NCI-H2227 (cell line): ENCODE results near the gene CLEC4M.

ENCODE experiments used
- DNase-seq: peaks from one replicate; lab custom pipeline; 2025; ENCODE audit not compliant: unreplicated experiment; lab: John Stamatoyannopoulos, UW

Gene CLEC4M, protein sequence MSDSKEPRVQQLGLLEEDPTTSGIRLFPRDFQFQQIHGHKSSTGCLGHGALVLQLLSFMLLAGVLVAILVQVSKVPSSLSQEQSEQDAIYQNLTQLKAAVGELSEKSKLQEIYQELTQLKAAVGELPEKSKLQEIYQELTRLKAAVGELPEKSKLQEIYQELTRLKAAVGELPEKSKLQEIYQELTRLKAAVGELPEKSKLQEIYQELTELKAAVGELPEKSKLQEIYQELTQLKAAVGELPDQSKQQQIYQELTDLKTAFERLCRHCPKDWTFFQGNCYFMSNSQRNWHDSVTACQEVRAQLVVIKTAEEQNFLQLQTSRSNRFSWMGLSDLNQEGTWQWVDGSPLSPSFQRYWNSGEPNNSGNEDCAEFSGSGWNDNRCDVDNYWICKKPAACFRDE

DNA sequence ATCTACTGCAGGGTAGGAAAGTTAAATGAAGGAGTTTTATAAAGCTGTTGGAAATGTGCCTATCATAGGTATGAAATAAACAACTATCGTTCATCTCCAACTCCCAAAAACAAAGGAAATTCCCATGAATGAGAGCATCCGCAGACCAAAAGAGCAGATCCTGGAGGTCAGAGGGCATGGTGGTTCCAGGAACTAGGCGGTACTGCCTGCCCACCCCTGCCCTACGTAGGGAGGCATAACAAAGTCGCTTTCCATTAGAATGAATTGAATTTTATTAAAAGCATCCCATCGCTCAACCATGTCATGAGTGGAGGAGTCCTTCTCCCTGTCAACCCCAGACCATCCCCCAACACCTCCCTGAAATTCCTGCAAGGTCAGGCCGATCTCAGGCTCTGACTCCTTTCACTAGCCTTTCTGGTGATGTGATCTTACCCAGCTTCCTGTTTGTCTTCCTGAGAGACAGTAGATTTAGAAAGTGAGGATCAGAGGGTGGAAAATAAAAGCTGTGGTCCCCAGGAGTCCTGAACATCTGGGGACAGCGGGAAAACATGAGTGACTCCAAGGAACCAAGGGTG, at the start of gene CLEC4M:
Gene CLEC4M, plus strand, starts transcription at position 525 of the 575 bp plus-strand sequence. Its CDS starts 24 bp downstream, at position 549.
- no peak for DNase-seq

DNA sequence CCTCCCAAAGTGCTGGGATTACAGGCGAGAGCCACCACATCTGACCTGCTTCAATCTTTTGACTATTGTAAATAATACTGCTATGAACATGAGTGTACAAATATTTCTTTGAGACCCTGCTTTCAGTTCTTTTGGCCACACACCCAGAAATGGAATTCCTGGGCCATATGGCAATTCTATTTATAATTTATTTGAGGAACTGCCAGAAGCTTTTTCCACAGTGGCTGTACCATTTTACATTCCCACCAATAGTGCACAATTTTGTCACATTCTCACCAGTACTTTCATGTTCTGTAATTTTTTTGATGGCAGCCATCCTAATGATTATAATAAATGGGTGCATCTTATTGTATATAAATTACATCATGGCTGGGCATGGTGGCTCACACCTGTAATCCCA, 47.4 kb upstream of the CLEC4M start:
- DNase-seq: no peak

DNA sequence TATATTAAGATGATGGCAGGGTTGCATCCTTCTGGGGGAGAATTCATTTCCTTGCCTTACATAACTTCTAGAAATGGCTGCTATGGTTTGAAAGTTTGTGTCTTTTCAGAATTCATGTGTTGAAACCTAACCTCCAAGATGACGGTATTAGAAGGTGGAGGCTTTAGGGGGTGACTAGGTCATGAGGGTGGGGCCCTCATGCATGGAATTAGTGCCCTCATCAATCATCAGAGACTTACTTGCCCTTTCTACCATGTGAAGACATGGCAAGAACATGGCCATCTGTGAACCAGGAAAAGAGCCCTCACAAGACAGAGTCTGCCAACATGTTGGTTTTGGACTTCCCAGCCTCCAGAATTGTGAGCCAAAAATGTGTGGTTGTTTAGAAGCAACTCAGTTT, 46.3 kb upstream of the CLEC4M start:
- no peak for DNase-seq

DNA sequence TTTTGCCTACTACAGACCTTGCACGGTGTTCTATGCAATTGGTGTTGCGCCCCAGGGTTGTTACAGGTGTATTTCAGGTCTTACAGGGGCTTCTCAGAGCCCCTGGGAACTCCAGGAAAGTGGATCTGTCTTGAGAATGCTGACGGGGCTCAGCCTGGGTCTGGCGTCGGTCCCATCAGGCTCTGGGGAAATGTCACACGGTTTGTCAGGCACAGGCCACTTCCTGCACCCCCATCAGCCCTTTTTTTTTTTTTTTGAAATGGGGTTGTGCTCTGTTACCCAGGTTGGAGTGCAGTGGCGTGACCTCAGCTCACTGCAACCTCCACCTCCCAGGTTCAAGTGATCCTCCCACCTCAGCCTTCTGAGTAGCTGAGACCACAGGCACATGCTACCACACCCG, 44.4 kb upstream of the CLEC4M start:
- DNase-seq: no peak

DNA sequence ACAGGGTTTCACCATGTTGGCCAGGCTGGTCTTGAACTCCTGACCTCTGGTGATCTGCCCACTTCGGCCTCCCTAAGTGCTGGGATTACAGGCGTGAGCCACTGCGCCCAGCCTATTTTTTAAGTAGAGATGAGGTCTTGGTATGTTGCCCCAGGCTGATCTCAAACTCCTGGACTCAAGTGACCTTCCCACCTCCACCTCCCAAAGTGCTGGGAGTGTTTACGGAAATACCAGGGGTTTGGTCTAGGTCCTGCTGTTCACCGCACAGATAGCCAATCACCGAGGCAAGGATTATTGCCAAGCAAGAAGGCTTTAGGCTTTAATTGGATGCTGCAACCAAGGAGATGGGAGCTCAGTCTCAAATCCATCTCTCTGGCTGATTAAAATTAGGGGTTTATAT, 42.7 kb upstream of the CLEC4M start:
- DNase-seq: peak; percentile 20

DNA sequence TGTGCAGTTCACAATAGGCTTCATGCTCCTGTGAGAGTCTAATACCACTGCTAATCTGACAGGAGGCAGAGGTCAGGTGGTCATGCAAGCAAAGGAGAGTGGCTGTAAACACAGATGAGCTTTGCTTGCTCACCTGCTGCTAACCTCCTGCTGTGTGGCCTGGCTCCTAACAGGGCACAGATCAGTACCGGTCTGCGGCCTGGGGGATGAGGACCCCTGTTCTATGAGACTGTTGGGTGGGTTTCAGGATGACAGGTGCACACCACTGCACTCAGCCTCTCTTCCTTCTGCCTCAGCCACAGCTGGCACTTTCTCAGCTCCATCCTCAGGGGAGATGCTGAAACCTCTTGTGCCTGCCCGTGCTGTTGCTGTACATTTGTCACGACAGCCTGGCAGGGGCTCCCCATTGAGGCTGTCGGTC, 40.8 kb upstream of the CLEC4M start:
- DNase-seq: peak; percentile 29

DNA sequence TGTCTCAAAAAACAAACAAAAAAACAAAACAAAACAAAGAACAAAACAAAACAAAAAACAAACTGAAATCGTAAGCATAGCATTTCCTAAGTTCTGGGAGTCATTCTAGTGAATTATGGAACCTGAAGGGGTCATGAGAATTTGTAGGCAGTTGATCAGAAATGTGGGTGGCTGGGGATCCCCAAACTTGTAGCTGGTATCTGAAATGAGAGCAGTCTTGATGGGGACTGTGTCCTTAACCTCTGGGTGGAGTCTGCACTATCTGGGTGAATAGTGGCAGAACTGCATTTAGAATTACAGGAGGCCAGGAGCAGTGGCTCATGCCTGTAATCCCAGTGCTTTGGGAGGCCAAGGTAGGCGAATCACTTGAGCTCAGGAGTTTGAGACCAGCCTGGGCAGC, 37.3 kb upstream of the CLEC4M start:
- no peak for DNase-seq

DNA sequence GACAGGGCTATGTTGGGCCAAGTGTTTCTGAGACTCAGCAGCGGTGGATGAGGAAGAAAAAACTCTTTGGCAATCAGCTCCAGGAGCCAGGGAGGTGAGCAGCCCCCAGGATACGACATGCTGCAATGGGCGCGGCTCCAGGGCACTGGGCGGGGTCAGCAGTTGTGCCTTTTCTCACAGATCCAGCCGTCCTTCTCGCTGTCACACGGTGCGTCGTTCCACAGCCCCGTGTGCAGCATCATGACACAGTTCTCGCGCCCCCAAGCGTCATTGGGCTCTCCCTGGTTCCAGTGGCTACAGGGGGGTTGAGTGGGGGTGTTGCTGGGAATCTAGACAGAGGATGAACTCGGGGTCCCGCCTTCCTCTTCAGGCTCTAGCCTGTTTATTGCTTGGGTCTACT, 33.8 kb upstream of the CLEC4M start:
- DNase-seq: no peak

DNA sequence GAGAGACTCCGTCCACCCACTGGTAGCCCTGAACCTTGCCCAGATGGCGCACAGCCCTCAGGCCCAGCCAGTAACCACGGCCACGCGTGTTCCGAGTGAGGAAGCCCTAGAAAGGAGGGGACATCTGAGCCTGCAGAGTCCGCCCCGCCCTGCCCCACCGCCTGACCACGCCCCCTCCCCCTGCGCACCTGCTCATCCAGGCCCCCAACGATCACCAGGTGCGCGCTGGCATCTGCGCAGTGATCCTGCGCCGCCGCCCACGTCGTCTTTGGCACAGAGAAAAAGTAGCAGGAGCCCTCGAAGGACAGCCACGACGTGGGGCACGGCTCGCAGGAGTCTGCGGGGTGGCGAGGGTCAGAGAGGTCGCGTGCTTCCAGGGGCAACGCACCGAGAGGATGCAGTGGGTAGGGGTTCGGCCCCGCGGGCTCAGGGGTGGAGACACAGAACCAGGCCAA, 33.2 kb upstream of the CLEC4M start:
- no peak for DNase-seq

DNA sequence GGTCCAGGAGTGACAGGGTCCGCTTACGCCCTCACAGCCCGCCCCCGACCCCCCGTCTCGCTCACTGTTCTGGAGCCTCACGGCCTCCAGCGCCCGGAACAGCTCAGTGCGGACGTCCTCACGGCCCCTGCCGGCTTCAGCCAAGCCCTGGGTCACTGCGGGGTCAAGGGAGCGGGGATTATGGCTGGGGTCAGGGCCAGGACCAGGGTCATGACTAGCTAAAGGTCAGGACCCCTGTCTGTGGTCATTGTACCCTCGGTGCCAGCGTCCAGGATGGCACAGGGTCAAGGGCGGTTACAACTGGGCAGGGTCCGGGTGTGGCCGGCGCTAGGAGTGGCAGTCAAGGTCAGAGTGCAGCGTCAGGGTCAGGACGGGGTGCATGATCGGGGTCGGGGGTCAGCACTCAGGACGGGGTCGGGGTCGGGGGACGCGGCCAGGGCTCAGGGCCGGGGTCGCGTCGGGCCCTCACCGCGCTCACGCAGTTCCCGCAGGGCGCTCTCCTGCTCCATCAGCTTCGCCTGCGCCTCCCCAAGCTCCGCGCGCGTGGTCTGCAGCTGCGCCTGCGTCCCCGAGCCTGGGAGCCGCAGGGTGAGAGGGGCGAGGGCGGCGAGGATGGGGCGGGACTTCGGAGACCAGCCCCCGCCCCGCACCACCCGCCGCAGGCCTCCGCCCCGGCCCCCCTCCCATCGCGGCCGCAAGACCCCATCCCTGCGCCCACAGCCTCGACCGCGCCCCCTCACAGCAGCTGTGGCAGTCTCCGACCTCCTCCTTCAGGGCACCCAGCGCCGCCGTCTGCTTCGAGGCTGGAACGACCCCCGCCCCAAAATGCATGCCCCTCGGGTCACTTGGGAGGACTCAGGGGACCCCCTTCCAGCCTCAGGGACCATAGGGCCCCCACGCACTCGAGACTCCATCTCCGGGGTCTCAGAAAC, 32.5 kb upstream of the CLEC4M start:
- peak; percentile 21 for DNase-seq

DNA sequence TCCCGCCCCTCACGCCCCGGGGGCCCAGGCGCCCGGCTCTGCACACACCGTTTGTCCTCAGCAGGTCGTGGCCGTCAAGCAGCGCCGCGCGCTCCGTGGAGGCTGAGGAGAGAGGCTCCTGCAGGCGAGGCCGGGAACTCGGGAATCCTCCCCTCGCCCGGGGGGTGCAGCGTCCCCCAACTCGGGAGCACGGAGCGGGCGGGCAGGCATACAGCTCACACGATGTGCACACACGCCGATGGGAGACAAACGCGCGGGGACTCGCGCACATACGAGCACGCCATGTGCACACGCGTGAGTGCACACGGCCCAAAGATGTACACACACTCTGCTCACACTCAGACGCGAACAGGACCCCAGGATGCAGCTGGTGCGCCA, 31.8 kb upstream of the CLEC4M start:
- no peak for DNase-seq

DNA sequence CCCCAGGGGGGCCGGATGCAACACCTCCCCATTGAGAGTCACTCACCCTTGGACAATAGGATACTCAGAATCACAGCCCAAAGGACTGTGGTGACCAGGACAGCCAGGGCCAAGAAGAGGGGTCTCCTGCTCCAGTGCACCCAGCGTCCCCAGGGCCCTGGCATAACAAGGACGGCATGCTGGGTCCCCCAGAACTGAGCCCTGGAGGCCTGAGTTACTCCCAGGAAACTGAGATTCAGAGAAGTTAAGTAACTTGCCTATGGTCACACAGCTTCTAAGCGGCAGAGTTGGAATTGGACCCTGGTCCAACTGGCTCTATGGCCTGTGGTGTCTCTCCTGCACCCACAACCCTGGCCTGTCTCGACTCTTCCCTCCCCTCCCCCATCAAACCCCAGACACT, 31.4 kb upstream of the CLEC4M start:
- DNase-seq: no peak

DNA sequence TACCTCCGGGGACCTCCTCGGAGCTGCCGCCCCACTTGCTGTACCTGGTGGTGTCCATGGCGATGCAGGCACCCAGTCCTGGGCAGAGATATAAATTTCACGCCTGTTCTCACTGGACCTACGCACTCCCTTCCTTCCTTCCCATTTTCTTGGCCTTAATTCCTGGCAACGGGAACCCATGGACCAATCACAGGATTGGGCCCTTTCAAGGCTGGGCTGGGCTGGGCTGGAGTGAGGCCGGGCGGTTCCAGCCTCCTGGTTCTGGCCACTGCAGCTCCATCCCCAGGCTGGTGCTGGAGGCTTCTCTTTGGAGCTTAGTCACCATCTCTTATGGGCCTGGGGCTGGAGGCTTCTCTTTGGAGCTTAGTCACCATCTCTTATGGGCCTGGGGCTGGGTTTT, 31.0 kb upstream of the CLEC4M start, which contains the start of gene CLEC4G:
Gene CLEC4G, minus strand, starts transcription at position 66 of the 400 bp plus-strand sequence. Its CDS starts 8 bp downstream, at position 58.
- DNase-seq: no peak

DNA sequence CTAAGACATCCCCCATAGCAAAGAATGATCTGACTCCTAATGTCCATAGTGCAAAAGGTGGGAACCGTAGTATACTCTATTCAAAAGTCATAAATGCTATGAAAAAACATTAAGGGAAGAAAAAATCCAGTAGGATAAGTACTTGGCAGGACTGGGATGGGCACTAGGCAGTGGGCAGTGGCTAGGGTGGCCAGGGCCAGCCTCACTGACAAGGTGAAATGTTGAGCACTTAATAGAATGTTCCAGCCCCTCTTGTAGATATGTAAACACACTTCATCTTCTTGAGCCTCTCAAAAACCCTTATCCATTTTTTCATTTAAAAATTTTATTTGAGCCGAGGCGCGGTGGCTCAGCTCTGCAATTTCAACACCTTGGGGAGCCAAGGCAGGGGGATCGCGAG, 29.7 kb upstream of the CLEC4M start:
- no peak for DNase-seq

DNA sequence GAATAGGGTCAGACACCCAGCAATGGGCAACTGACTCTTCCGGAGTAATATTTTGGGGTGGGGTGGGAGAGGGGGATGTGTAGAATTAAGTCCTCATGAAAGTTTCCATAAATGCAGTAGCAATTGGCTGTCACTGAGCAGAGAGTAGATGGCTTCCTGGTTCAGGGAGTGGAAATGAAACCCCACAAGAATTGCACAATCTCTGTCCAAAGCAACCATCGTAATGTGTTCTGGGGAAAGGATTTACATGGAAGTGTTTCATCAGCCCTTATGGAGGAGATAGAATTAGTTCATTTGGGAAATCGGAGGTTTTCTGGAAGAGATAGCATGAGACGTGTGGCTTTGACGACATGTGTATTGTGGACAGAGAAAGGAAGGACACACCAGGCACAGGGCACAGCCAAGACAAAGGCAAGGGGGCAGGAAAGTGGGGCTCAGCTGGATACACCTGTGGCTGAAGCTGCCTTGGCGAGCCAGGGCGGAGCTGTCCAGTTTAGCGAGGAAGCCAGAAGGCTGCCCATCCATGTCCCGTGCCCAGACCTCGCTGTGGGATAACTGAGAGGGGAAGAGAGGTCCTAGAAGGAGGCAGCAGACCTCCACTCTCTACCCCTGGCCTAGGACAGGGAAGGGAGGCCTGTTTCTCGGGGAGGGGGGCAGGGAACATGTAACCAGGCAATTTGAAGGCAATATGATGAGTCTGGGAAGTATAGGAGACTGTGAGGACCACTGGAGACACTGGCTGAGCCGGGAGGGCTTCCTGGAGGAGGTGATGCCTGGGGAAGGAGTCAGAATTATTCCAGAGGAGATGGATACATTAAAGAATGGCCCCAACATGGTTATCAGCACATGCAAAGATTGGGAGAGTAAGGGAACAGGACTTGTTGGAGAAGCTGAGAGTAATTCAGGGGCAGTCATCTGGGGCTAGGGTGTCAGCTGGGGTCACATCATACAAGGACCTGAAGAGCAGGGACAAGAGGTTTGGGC, 28.5 kb upstream of the CLEC4M start:
- no peak for DNase-seq

DNA sequence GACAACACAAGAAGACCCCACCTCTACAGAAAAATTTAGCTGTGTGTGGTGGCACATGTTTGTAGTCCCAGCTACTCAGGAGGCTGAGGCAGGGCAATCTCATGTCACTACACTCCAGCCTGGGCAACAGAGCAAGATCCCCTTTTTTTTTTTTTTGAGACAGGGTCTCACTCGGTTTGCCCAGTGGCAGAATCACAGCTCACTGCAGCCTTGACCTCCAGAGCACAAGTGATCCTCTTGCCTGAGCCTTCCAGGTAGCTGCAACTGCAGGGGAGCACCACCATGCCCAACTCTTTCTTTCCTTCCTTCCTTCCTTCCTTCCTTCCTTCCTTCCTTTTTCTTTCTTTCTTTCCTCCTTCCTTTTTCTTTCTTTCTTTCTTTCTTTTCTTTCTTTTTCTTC, 26.9 kb upstream of the CLEC4M start:
- DNase-seq: no peak

DNA sequence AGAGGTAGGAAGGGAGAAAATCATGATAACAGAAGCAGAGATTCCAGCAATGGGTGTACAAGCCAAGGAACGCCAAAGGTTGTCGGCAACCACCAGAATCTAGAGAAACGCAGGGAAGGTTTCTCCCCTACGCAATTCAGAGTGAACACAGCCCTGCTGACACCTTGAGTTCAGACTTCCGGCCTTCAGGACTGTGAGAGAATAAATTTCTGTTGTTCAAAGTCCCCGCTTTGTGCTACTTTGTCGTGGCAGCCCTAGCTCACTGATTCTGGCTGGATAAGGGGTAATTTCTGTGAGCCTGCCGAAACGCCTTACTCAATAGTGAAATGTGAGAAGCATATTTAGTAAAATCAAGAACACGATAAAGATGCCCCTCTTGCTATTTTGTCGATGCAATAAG, 25.8 kb upstream of the CLEC4M start:
- no peak for DNase-seq

DNA sequence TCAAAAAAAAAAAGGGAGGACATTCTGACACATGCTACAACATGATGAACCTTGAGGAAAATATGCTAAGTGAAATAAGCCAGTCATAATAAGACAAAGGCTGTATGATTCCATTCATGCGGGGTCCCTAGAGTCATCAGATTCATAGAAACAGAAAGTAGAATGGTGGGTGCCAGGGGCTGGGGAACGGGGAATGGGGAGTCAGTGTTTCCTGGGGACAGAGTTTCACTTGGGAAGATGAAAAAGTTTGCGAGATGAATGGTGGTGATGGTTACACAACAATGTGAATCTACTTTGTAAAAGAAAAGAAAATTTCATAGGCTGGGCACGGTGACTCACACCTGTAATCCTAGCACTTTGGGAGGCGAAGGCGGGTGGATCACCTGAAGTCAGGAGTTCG, 25.0 kb upstream of the CLEC4M start:
- no peak for DNase-seq

DNA sequence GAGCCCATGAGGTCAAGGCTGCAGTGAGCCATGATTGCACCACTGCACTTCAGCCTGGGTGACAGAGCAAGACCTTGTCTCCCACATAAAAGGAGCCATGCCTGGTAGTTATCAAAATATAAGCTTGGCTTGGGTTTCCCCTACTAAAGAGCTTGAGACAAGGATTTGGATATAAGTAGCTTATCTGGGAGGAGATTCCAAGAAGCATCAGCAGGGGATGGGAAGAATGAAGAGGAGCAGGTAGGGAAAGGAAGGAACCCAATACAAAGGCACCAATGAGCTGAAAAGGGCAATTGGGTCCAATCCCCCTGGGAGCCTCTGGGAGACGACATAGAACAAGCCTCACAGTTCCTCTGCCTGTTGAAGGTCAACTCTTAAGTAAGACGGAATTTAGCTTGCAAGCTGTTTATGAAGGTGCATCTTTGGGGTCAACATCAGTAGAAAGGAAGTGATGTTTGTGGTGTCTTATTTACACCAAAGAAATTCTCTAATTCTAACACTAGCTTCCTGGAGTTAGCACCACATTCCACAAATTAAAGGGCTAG, 23.8 kb upstream of the CLEC4M start:
- no peak for DNase-seq
